ENCODE measurements around the gene PARD3.

DNA sequence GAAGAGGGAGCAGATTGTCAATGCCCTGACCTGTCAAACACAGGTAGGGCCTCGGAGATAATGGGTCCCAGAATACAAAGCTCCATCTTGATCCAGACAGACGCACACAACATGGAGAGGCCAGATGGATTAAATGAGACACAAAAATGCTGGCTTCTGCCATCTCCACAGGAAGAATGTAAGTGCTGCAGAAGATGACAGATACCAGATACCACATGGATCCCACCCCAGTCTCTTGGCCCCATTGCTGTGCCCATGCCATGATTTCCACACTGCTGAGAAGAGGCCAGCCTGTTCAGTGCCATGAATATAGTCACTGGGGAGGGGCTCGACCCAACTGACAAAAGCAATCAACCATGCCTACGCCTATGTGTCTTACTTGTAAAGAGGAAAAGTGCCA is 487.9 kb downstream of the PARD3 start:
- TF ChIP-seq, protein P1, sequence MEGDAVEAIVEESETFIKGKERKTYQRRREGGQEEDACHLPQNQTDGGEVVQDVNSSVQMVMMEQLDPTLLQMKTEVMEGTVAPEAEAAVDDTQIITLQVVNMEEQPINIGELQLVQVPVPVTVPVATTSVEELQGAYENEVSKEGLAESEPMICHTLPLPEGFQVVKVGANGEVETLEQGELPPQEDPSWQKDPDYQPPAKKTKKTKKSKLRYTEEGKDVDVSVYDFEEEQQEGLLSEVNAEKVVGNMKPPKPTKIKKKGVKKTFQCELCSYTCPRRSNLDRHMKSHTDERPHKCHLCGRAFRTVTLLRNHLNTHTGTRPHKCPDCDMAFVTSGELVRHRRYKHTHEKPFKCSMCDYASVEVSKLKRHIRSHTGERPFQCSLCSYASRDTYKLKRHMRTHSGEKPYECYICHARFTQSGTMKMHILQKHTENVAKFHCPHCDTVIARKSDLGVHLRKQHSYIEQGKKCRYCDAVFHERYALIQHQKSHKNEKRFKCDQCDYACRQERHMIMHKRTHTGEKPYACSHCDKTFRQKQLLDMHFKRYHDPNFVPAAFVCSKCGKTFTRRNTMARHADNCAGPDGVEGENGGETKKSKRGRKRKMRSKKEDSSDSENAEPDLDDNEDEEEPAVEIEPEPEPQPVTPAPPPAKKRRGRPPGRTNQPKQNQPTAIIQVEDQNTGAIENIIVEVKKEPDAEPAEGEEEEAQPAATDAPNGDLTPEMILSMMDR (IDR thresholded peaks at IDR 0.05), result no peak
- no peak for TF ChIP-seq POLR2A (IDR thresholded peaks at IDR 0.05)
